Dedifferentiated amniotic fluid mesenchymal stem cell (primary cell): ENCODE results near the gene CCDC34.

Experiments used
- DNase-seq: peaks from one replicate; pipeline ENCODE4 v3.0.0-alpha.2; 2016; ENCODE audit errors: extremely low spot score

The CCDC34 gene

DNA sequence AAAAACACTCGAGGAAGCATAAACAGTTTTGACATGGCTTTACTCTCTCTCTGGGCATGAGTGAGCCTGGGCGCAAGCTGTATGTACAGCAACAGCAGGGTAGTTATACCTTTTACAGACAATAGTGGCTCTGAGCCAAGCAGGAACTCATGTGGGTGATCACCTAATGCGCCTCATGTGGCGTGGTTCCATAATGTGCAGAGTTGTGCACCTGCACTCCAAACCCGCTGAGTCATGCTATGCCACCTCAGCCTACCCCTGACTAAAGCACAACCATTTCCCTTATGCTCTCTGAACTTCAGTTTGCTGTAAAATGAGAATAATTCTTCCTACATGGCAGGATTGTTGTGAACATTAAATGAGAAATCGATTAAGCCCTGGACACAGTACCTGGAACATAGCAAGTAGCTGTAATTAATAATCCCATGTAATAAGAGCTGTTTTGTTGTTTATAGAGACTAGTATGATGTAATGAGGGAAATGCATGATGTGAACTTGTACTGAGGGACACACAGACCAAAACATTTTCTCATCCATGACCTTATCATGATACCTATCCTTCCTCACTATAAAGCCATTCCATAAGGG is 71.6 kb downstream of the CCDC34 start:
- DNase-seq = no peak

DNA sequence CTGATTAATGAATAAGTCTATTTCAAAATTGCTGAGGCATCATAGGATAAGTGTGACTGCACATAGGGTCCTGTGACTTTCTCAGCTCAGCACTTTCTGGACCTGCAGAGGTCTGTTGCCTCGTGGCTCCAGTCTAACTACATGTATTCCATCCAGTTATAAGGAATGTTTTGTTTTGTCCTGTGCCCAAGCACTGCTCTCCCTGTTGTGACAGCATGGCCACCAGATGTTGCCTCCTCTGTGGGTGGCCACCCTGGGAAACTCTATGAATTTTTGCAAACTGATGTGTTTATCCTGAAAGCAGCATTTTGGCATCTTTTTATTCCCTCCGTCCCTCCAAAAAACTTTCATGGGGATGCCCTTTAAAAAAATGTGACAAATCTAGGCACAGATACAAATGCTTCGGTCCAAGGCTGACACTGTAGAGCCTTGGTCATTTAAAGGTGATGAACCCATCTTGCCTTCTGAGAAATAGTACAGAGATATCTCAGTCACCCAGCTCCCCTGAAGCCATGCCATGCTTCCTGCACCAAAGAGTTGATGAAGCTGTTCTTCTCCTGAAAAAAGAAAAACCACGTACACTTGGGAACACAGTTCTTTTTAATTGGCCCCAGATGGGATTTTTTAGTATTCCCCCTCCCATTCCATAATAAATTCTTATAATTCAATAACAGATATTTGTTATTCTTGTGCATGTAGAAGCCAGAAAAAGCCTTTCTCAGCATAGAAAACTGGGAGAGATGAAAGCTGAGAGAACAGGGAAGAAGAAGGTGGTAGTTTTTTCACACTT is 72.6 kb downstream of the CCDC34 start:
- no peak for DNase-seq
